Measurements from ENCODE around the gene ZSWIM6. TPM values are rescaled to one million over a fixed set of nuclear protein-coding genes. Genes with fewer than 3 reads are reported as not detected.
A peak's percentile ranks its signal among the peaks of the same experiment; 100 is the strongest.

Gene ZSWIM6
- total RNA-seq, 1 experiment from 2014 or later: 6.8 TPM

GRCh38 chr5:61357745-61358144, 25.7 kb downstream of the ZSWIM6 start:
- DNase-seq (ENCODE audit: low read depth): peak; percentile 44

GRCh38 chr5:61362796-61363368, 30.8 kb downstream of the ZSWIM6 start:
- DNase-seq (ENCODE audit: low read depth): peak; percentile 10

- no peak for DNase-seq (ENCODE audit: low read depth)
These were observed 31.5 kb downstream of the ZSWIM6 start for GRCh38 chr5:61363401-61364114.

GRCh38 chr5:61366497-61367240, 34.6 kb downstream of the ZSWIM6 start:
- no peak for DNase-seq (ENCODE audit: low read depth)

GRCh38 chr5:61370506-61370905, 38.4 kb downstream of the ZSWIM6 start:
- no peak for DNase-seq (ENCODE audit: low read depth)

GRCh38 chr5:61371474-61371873, 39.4 kb downstream of the ZSWIM6 start:
- no peak for DNase-seq (ENCODE audit: low read depth)

GRCh38 chr5:61379677-61380076, 47.6 kb downstream of the ZSWIM6 start:
- no peak for DNase-seq (ENCODE audit: low read depth)

GRCh38 chr5:61381968-61382367, 49.9 kb downstream of the ZSWIM6 start:
- DNase-seq (ENCODE audit: low read depth): no peak

- no peak for DNase-seq (ENCODE audit: low read depth)
These were observed 53.6 kb downstream of the ZSWIM6 start for GRCh38 chr5:61385627-61386026.

- no peak for DNase-seq (ENCODE audit: low read depth)
These were observed 54.2 kb downstream of the ZSWIM6 start for GRCh38 chr5:61386045-61386800.

- no peak for DNase-seq (ENCODE audit: low read depth)
These were observed 57.6 kb downstream of the ZSWIM6 start for GRCh38 chr5:61389609-61390008.

- peak; percentile 56 for DNase-seq (ENCODE audit: low read depth)
These were observed 62.1 kb downstream of the ZSWIM6 start for GRCh38 chr5:61394078-61394704.

- no peak for DNase-seq (ENCODE audit: low read depth)
These were observed 62.7 kb downstream of the ZSWIM6 start for GRCh38 chr5:61394793-61395192.

- no peak for DNase-seq (ENCODE audit: low read depth)
These were observed 65.2 kb downstream of the ZSWIM6 start for GRCh38 chr5:61397238-61397637.

- no peak for DNase-seq (ENCODE audit: low read depth)
These were observed 65.9 kb downstream of the ZSWIM6 start for GRCh38 chr5:61397937-61398336.

GRCh38 chr5:61398440-61398839, 66.4 kb downstream of the ZSWIM6 start:
- no peak for DNase-seq (ENCODE audit: low read depth)

- DNase-seq (ENCODE audit: low read depth): no peak
These were observed 67.6 kb downstream of the ZSWIM6 start for GRCh38 chr5:61399679-61400078.

GRCh38 chr5:61401726-61402125, 69.7 kb downstream of the ZSWIM6 start:
- peak; percentile 34 for DNase-seq (ENCODE audit: low read depth)

- no peak for DNase-seq (ENCODE audit: low read depth)
These were observed 70.3 kb downstream of the ZSWIM6 start for GRCh38 chr5:61402244-61402823.

- no peak for DNase-seq (ENCODE audit: low read depth)
These were observed 71.2 kb downstream of the ZSWIM6 start for GRCh38 chr5:61402970-61403900.
